ENCODE results near the gene PBX1.
A peak's percentile ranks its signal among the peaks of the same experiment; 100 is the strongest.
"Not testable (repeated sequence)": the region's sequence is repeated elsewhere in the genome, so short reads cannot be mapped to it uniquely, and the experiment has no call there.

PBX1 gene

DNA sequence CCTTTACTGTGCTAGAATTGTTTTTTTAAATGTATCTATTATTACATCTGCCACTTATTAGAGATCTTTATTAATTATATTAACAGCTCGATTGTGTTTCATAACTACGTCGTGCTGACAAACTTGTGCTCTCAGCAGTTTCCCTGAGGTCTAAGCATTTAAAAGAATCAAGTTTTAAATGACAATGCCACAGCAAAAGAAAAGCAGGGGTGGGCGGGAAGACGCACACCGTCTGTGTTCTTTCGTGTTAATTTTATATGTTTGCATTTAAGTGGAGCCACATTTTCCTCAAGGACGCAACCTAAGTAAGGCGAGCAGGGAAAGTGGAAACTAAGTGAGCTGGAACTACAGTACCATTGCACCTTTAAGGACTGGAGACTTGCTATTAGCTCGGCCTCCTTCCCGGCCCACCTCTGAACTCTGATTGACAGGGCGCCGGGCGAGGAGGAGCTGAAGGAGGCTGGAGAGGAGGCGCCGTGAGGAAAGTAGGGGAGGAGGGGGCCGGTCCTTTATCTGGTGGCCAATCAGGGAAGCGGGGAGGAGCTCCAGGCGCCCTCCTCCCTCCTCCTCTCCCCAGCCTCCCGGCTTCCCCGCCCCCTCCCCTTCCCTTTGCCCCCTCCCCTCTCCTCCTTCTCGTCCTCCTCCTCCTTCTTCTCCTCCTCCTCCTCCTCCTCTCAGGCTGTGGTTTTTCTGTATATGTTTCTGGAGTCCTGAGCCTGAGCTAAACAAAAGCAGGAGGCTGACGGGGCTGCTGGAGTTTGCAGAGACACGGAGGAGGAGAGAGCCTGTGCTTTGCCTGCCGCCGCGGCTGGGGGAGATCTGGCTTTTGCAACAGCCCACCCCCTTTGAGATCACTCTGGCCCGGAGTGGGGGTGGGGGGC is at the start of gene PBX1:
PBX1 (plus strand) TSS at position 724 of the 881 bp plus-strand sequence.
- DNase-seq (ENCODE audit: low read depth), result peak; percentile 90

DNA sequence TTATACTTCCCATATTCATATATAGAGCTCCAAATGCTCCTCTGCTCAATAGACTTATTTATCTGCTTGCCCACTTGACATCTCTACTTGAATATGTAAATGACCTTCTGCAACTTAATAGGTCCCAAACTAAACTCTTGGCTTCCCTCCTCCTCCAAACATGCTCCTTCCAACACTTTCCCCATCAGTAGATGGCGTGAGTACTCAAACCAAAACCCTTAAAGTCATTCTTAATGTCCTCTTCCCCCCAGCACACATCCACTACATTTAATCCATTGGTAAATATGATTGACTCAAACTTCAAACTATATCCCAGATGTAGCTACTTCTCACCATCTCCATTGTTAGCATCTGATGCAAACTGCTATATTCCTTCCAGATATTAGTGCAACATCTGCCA is 48.5 kb upstream of the PBX1 start:
- DNase-seq (ENCODE audit: low read depth), result no peak

DNA sequence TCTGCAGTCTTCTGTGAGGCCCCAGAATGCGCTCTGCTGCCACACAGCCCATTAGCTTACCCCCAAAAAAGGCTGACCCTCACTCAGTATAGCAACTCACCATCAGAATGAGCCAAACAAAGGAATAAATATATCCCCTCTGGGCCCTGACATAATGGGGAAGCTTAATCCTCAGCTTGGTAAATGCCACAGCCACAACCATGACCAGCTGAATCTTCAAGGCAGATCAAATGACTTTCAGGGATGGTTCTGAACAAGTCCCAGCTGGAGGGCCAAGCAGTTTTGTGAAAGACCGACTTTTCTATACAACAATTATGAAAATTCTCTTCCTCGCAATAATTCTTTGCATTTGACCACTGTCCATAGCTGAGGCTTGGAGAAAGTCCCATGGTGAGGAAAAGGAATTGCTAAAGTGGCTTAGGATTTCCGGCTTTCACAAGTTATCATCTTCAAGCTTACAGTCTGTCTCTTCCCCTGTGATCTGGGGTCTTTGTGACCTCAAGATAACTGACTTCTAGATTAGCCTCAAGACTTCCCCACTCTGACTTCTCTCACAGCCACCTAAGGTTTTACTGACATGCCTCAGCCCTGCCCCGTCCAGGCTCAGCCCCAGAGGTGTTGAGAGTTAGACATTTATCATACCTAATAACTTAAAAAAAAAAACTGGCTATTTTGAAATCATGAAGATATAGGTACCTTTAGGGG is 47.8 kb upstream of the PBX1 start:
- no peak for DNase-seq (ENCODE audit: low read depth)

DNA sequence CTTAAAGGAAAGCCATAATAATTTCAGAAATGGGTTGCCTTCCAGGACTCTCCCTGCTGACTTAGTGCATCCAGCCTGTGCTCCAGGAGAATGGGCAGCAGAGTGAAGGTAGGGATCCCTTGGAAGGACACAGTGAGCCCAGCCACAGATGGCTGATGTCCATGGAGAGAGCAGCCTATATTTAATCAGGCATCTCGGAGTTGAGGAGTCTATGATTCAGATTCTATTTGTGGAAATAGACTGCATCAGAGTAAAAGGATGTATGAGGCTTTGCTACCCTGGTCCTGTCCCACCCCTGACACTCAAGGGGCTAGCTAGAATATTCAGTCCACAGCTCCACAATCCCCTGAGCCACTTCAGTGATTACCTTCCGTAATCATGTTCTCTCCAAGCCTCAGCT is 43.8 kb upstream of the PBX1 start:
- no peak for DNase-seq (ENCODE audit: low read depth)

DNA sequence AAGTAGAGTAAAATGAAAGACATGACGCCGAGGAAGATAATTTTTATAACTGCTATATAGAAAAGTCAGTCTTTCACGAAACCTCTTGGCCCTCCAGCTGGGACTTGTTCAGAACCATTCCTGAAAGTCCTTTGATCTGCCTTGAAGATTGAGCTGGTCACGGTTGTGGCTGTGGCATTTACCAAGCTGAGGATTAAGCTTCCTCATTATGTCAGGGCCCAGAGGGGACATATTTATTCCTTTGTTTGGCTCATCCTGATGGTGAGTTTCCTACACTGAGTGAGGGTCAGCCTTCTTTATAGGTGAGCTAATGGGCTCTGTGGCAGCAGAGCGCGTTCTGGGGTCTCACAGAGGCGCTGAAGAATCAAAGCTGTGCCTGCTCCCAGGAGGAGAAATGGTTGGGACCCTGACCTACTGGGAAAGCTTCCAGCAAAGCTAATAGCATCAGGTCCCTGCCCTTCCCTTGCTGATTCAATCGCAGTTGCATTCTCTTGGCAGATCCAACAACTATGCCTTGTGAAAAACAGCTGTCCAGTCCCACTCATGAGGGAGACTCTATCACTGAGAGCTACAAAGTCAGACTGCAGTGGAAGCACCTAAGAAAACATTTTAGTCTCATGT is 43.2 kb upstream of the PBX1 start:
- no peak for DNase-seq (ENCODE audit: low read depth)

DNA sequence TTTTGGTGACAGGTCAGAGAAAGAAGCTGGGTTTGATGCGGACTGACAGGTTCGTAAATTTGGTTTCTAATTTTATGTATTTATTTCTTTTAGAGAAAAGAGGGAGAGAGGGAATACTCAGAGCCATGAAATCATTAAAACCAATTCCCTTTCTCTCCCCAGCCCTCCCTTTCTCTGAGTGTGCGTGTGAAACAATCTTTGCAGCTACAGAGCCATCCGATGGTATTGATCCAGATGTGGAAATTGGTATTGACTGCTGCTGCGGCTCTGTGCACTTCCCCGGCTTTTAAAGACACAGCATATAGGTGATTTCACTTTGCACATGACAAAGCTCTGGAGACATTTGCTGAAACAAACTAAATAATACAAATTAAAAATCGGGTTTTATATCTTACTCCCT is 42.4 kb upstream of the PBX1 start:
- DNase-seq (ENCODE audit: low read depth), result no peak

DNA sequence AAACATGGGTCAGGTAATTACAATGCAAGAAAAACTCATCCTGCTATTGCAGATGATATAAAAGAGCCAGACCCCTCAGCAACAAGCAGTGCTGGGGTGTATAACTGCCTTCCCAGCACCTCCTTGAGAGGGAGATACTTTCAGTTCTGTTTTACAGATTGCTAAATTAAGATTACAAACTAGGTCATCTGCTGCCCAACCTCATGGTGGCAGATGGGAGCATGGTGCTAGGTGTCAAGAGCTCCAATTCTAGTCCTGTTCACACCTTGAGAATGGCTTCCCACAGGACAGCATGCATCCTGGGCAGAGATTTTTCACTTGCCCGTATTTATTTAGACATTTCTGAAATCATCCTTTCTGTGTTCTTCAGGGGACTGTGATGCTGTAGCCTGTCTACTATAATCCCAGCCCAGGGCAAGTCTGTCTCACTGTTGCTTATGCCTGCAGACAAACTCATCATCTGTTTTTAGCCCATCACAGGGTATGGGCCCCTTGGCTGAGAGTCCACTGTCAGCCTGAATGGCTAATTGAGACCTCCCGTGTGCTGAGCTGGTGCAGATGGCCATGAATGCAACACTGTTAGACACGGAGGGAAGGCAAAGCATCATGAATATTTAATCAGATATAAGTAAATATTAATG is 40.2 kb upstream of the PBX1 start:
- DNase-seq (ENCODE audit: low read depth), result no peak

DNA sequence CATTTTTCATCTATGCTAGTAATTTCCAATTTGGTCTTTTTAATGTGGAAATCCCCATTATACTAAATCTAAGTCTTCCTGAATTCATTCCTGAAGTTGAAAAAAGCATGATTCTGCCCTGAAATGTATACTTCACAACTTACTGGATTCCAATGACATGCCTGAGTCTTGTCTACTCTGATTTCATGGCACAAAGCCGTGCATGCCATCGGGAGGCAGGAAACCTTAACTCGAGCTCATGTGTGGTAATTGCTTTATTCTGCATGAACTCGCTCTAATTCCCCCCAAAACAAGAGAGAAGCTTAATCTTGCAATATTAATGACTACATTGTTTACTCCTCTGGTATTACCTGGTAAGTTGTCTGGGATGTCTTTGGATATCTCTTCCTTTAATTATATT is 39.6 kb upstream of the PBX1 start:
- DNase-seq (ENCODE audit: low read depth), result no peak

DNA sequence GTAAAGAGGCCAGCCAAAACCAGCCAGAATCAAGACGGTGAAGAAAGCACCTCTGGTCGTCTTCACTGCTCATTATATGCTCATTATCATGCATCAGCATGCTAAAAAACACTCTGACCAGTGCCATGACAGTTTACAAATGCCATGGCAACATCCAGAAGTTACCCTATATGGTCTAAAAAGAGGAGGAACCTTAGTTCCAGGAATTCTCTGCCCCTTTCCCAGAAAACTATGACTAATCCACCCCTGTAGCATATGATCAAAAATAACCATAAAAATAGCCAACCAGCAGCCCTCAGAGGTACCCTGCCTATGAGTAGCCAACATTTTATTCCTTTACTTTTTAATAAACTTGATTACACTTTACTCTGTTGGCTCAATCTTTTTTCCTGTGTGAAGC is 34.2 kb upstream of the PBX1 start:
- DNase-seq (ENCODE audit: low read depth), result no peak

DNA sequence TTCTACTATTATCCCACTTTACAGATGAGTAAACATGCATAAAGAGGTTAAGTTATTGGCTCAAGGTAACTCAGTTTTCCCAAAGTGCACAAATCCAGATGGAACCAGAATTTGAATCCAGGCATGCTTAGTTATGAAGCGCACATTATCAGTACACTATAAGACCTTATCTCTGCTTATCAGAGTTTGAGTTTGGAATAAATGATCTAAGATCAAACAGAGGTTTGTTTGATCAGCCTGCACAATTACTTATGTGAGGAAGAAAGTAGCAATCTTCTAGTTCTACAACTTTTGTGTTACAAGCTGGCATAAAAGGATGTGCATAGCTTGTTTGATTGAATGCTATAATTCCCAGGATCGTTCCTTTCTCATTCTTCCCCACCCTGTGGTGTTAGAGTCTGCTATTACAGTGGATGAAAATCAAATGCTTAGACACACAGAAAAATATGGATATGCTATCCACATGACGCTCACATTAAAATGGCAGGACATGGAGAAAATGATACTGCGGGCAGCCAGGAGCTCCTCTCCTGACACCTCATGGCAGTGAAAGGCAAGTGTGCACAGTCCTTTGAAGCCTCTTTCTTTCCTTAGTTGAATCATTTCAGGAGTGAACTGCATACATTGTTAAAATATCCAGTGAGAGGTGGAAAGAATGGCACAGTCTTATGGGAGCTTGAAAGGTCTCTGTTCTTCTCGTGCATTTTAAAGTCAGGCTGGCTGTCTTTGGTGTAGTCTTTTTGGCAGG is 23.9 kb upstream of the PBX1 start:
- no peak for DNase-seq (ENCODE audit: low read depth)

DNA sequence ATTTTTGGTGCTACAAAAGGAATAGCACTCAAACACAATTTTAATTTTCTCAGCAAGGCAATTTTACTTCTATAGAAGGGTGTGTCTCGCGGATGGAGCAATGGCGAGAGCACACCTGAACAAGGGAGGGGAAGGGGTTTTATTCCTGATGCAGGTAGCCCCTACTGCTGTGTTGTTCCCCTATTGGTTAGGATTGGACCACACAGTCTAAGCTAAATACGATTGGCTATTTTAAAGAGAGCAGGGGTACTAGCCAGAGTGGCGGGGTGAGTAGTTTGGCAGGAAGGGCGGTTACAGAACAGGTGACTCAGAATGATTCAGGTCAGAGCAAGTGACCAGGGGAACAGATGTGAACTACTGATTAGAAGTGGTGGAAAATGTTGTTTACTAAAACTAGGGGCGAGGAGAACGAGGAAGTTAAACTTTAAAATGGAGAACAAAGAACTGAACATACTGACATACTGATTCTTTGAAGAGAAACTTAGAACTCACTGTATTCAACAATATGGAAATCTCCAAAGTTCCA is 6.5 kb upstream of the PBX1 start:
- not testable (repeated sequence) for DNase-seq (ENCODE audit: low read depth)

DNA sequence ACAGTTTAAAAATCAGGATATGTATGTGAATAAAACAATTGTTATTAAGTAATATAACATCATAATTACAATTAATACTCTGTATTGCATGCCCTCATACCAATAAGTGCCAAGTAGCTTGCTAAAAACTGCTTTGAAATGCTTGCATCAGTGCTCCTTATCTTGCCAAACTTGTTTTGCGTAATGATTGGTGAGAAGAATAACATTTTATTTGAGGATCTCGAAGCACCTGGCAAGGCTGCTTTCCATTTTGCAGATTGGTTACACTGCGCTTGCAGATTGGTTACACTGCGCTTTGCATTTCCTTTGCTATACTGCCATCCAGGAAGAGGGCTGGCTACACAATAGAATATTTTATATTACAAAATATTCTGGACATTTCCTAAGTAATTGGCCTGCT is 1.7 kb upstream of the PBX1 start:
- no peak for DNase-seq (ENCODE audit: low read depth)

DNA sequence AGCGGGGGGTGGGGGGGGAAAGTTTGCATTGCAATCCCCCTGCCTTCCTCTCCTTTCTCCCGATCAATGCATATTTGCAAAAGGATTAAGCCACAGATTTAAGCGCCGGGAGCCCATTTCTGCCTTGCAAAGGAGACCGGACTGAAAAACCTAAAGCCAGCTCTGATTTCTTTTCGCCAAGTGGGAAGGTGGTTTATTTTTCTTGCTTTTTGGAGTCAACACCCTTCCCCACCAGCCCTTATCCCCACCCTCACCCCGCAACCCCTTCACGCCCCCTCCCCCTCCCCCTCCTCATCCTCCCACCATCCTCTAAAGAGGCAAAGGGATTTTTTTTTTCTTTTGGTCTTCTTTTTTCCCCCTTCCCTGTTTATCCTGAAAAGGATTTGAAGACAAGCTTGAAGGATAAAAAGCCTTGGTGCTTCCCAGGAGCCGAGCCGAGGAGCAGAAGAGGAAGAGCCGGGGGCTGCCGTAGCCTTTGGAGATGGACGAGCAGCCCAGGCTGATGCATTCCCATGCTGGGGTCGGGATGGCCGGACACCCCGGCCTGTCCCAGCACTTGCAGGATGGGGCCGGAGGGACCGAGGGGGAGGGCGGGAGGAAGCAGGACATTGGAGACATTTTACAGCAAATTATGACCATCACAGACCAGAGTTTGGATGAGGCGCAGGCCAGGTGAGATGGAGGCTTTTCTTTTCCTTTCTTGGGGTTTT is 513 bp downstream of the PBX1 start:
- DNase-seq (ENCODE audit: low read depth), result no peak

DNA sequence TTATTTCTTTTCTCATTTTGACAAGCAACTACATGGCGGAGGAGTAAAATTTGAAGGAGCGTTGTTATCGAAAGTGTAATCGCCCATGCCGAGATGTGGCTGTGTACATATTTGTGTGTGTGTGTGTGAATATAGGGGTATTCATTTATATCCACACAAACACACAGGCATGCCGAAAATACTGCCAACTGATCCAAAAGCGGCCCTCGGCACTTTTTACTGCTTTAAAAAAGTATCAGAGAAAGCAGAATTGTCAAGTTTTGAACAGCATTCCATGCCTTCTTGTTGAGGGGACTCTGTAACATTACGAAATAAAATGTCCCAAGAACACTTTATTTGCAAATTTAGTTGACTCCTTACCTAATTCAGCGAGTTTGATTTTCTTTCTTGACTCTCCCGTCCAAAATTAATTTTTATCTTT is 1.1 kb downstream of the PBX1 start:
- no peak for DNase-seq (ENCODE audit: low read depth)

DNA sequence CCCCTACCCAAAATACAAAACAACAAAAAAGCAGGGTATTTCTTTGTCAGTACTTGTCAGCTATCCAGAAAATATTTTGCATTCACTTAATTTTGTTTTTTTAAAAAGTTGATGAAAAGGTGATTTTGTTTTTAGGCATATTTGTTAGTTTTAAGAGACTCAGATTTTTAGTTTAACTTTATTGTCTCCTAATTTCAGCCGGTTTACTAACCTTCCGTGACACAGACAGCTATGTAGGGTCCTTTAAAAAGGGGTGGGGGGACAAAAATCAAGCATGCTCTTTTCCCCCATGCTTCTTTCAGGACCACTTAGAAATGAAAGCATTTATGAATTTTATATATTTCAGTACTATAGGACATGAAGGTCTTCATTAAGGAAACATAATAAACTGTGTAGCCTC is 1.6 kb downstream of the PBX1 start:
- DNase-seq (ENCODE audit: low read depth), result no peak

DNA sequence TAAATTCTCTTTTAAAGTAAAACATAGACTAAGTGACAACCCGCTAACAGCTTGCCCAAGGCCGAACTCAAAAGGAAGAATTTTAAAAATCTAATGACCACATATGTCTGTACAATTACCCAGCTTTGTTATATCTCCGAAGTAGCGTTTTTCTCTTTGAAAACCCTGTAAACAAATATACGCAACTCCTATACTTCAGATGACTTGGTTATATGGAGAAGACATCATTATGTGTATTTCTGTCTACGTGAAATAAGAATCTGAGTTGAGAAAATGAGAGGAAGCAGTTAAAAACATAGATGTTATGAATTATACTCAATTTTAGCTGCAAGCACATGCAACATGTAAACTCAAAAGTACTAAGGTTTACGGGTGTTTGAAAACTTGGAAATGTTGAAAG is 2.0 kb downstream of the PBX1 start:
- no peak for DNase-seq (ENCODE audit: low read depth)

DNA sequence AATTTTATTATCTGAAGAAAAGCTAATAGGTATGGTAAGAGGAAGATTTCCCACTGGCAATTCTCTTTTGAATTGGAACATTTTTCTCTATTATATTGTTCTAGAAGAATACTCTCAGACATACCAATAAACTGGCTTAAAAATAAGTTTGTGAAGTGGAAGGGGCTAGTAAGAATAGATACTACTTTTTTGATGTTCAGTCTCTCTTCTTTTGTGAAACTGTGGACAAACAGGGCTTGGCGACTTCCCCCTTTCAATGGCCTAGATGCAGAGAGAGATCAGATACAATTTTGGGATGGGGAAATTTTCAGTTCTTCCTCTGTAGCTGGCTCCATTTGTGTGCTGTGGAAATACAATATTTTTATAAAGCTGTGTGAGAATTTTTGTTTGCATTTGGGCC is 2.5 kb downstream of the PBX1 start:
- DNase-seq (ENCODE audit: low read depth), result no peak

DNA sequence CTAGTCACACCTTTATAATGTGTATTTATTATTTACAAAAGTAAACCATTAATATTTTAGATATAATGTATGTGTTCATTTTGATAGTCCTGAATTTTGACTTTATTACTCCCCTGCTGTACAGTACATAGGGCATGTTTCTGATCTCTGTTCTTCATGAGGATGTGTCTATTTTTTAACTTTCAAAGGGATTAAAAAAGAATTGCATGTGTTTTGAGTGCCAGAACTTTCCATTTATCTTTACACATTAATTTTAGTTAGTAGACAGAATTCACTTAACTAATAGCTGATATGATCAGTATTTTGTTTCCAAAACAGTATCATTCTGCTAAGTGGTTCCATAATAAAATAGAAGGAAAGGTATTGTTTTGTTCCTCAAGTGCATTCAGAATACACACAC is 3.1 kb downstream of the PBX1 start:
- no peak for DNase-seq (ENCODE audit: low read depth)

DNA sequence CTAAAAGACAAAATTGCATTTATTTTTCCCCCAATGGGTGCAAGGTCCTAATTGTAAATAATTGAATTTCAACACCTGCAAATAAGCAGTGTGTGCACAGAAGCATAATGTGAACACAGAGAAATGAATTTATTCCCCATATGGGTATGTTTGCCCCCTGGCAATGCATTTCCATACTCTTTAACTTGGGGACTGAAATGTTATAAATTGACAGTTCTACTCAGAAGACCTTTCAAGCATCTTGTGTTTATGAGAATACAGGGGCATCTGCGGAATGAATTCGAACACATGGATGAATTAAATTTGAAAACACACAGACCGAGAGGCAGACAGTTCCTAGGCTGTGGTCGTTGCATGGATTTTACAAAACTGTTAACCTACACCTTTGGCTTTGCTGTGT is 3.5 kb downstream of the PBX1 start:
- DNase-seq (ENCODE audit: low read depth), result no peak

DNA sequence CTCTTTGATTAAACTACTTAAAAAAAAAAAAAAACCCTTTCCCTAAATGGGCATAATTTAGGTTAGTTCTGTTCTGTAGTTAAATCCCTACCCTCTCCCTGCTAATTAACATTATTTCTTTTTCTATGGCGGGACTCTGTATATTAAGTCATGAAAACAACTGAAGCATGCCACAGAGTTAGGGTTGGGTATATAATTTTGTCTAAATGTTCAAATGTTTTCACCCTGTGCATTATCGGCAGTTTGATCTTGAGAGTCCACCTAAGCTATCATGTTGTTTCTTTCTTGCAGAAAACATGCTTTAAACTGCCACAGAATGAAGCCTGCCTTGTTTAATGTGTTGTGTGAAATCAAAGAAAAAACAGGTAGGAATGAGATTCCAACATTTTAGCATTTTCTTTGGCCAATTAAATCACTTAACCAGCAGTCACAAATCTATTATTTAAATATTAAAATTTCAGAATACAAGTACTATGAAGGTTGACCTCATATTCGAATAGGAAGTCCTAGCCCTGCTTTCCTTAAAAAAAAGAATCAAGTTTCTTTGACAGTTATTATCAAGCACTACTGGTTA is 4.0 kb downstream of the PBX1 start:
- no peak for DNase-seq (ENCODE audit: low read depth)

Measured in GM04503 (cell line).